ENCODE measurements around the gene SYNE2. TPM values are rescaled to one million over a fixed set of nuclear protein-coding genes. Genes with fewer than 3 reads are reported as not detected.

The SYNE2 gene
- total and polyA plus RNA-seq, 5 donors from 2014 or later = 25.6 to 348 (median 32.3) TPM

DNA sequence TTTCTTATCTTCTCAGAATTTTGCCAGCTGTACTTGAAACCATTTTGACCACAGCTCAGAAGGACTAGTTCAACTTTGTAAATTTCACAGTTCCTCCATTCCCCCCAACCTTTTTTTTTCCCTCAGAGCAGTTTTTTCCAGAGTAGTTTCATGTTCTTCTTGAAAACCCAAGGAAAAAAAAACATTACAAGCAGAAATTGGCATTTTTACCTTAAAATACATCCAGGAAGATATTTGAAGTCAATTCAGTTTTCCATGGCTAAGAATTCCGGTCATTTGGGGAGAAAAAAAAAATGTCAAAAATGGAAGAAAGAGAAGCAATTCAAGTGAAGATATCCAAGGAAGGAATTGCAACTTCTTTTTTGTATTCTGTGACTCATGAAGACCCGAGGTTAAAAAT lies 39.5 kb downstream of the SYNE2 start:
- no peak overlapping the region for H3K27ac ChIP-seq (ENCODE audit: insufficient read depth, low read length, poor library complexity, severe bottlenecking)
- peaks cover 9% of the 10 kb centered on the region for H3K36me3 ChIP-seq (ENCODE audit: control insufficient read depth, insufficient read depth, low read length)
- Mint-ChIP-seq H3K36me3 (peaks cover 5% of the 10 kb centered on the region), H3K4me1 (peaks cover 29 to 45% (median 36%) of the 10 kb centered on the region in 4 donors), H3K9me3 (no peaks in the 10 kb centered on the region), H3K27me3 (no peaks in the 10 kb centered on the region), H3K27ac (peak overlapping the region in 1 of 3 donors; percentile 58), H3K4me3 (no peak overlapping the region)
- DNase-seq = no peak
- H3K9me3 ChIP-seq (ENCODE audit: control insufficient read depth in 2 of 2, low read length in 2 of 2) = no peaks in the 10 kb centered on the region
- H3K4me3 ChIP-seq (ENCODE audit: low read depth, low read length) = no peak overlapping the region
- no peaks in the 10 kb centered on the region for H3K27me3 ChIP-seq (ENCODE audit: control insufficient read depth, insufficient read depth, low read length)
- no peak for ATAC-seq (ENCODE audit: low read depth in 2 of 2)
- peaks cover 7% of the 10 kb centered on the region for H3K4me1 ChIP-seq (ENCODE audit: control insufficient read depth, insufficient read depth, low read length, poor library complexity, severe bottlenecking)

GRCh38 chr14:63893701-63894458 lies 41.1 kb downstream of the SYNE2 start:
- no peak overlapping the region for H3K4me3 ChIP-seq (ENCODE audit: low read depth, low read length)
- peaks cover 11% of the 10 kb centered on the region for H3K36me3 Mint-ChIP-seq
- H3K27me3 Mint-ChIP-seq = no peaks in the 10 kb centered on the region
- H3K36me3 ChIP-seq (ENCODE audit: control insufficient read depth, insufficient read depth, low read length) = peaks cover 12% of the 10 kb centered on the region
- no peak for DNase-seq
- H3K27ac Mint-ChIP-seq = no peak overlapping the region
- no peaks in the 10 kb centered on the region for H3K27me3 ChIP-seq (ENCODE audit: control insufficient read depth, insufficient read depth, low read length)
- H3K9me3 ChIP-seq (ENCODE audit: control insufficient read depth in 2 of 2, low read length in 2 of 2) = no peaks in the 10 kb centered on the region
- H3K4me1 Mint-ChIP-seq = peaks cover 21 to 49% (median 40%) of the 10 kb centered on the region in 4 donors
- no peak overlapping the region for H3K27ac ChIP-seq (ENCODE audit: insufficient read depth, low read length, poor library complexity, severe bottlenecking)
- peaks cover 7% of the 10 kb centered on the region for H3K4me1 ChIP-seq (ENCODE audit: control insufficient read depth, insufficient read depth, low read length, poor library complexity, severe bottlenecking)
- no peak for ATAC-seq (ENCODE audit: low read depth in 2 of 2)
- H3K4me3 Mint-ChIP-seq = peak overlapping the region in 1 of 4 donors; percentile 53
- peaks cover 0 to 2% (median 0%) of the 10 kb centered on the region in 7 donors for H3K9me3 Mint-ChIP-seq

GRCh38 chr14:63895510-63895909 lies 42.7 kb downstream of the SYNE2 start:
- H3K27me3 ChIP-seq (ENCODE audit: control insufficient read depth, insufficient read depth, low read length) = no peaks in the 10 kb centered on the region
- no peaks in the 10 kb centered on the region for H3K9me3 ChIP-seq (ENCODE audit: control insufficient read depth in 2 of 2, low read length in 2 of 2)
- H3K27ac ChIP-seq (ENCODE audit: insufficient read depth, low read length, poor library complexity, severe bottlenecking) = no peak overlapping the region
- Mint-ChIP-seq H3K4me3 (no peak overlapping the region), H3K27ac (peak overlapping the region in 1 of 3 donors; percentile 63), H3K9me3 (peaks cover 0 to 2% (median 0%) of the 10 kb centered on the region in 7 donors), H3K27me3 (no peaks in the 10 kb centered on the region), H3K4me1 (peaks cover 24 to 47% (median 45%) of the 10 kb centered on the region in 4 donors), H3K36me3 (peaks cover 18% of the 10 kb centered on the region)
- ATAC-seq (ENCODE audit: low read depth in 2 of 2) = no peak
- DNase-seq = no peak
- peaks cover 10% of the 10 kb centered on the region for H3K4me1 ChIP-seq (ENCODE audit: control insufficient read depth, insufficient read depth, low read length, poor library complexity, severe bottlenecking)
- no peak overlapping the region for H3K4me3 ChIP-seq (ENCODE audit: low read depth, low read length)
- H3K36me3 ChIP-seq (ENCODE audit: control insufficient read depth, insufficient read depth, low read length) = peaks cover 11% of the 10 kb centered on the region

DNA sequence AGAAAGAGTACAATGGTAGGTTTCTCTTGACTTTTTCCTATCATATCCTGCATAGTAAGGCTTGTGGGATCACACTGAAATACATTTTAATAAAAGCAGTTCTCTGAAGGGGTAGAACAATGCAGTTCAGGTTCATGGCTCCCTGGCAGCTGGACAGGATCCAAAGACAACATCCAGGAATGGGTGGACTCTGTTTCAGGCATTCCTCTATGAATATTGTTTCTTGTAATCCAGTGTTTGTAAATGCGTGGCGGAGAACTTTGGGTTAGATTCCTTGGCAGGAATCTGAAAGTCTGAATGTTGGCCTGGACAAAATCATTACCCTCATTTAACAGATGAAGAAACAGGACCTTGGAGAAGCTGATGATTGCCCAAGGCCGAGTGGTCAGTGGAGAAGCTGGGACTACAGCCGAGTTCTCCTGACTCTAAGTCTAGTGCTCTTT lies 43.5 kb downstream of the SYNE2 start:
- peaks cover 0 to 2% (median 0%) of the 10 kb centered on the region in 7 donors for H3K9me3 Mint-ChIP-seq
- H3K4me3 ChIP-seq (ENCODE audit: low read depth, low read length) = no peak overlapping the region
- no peaks in the 10 kb centered on the region for H3K9me3 ChIP-seq (ENCODE audit: control insufficient read depth in 2 of 2, low read length in 2 of 2)
- H3K36me3 ChIP-seq (ENCODE audit: control insufficient read depth, insufficient read depth, low read length) = peaks cover 8% of the 10 kb centered on the region
- ATAC-seq (ENCODE audit: low read depth in 2 of 2) (no peak), DNase-seq (no peak)
- H3K36me3 Mint-ChIP-seq = peaks cover 22% of the 10 kb centered on the region
- peaks cover 25 to 45% (median 43%) of the 10 kb centered on the region in 4 donors for H3K4me1 Mint-ChIP-seq
- no peak overlapping the region for H3K27ac ChIP-seq (ENCODE audit: insufficient read depth, low read length, poor library complexity, severe bottlenecking)
- peaks cover 13% of the 10 kb centered on the region for H3K4me1 ChIP-seq (ENCODE audit: control insufficient read depth, insufficient read depth, low read length, poor library complexity, severe bottlenecking)
- H3K27ac Mint-ChIP-seq = peak overlapping the region in 1 of 3 donors; percentile 76
- no peaks in the 10 kb centered on the region for H3K27me3 ChIP-seq (ENCODE audit: control insufficient read depth, insufficient read depth, low read length)
- H3K4me3 Mint-ChIP-seq = no peak overlapping the region
- H3K27me3 Mint-ChIP-seq = no peaks in the 10 kb centered on the region

DNA sequence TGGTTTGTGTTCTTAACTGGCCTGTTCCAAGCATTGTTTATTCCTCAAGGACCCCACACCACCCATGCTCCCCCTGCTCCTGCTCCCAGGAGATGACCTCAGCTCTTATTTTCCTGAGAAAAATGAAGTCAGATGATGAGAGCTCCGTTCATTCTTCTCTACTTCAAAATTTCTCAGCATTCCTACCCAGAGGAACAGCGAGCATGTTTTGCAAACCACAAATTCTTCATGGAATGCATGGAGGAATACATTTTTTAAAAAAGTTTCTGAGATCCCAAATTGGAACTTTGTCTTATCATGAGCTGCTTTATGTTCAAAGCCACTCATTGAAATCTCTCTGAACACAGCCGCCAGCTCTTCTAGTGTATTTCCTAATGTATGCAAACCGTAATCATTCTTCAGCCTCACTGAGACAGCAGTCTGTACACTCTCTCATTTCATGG lies 44.9 kb downstream of the SYNE2 start:
- peaks cover 8% of the 10 kb centered on the region for H3K36me3 ChIP-seq (ENCODE audit: control insufficient read depth, insufficient read depth, low read length)
- H3K4me1 Mint-ChIP-seq = peaks cover 26 to 48% (median 43%) of the 10 kb centered on the region in 4 donors
- no peak overlapping the region for H3K4me3 ChIP-seq (ENCODE audit: low read depth, low read length)
- H3K27me3 Mint-ChIP-seq = no peaks in the 10 kb centered on the region
- H3K27ac ChIP-seq (ENCODE audit: insufficient read depth, low read length, poor library complexity, severe bottlenecking) = peak overlapping the region; percentile 11
- H3K4me3 Mint-ChIP-seq = peak overlapping the region in 1 of 4 donors; percentile 5
- H3K27ac Mint-ChIP-seq = peak overlapping the region in 2 of 3 donors; percentile 3 to 44
- peaks cover 22% of the 10 kb centered on the region for H3K36me3 Mint-ChIP-seq
- peaks cover 0 to 2% (median 0%) of the 10 kb centered on the region in 7 donors for H3K9me3 Mint-ChIP-seq
- H3K9me3 ChIP-seq (ENCODE audit: control insufficient read depth in 2 of 2, low read length in 2 of 2) = no peaks in the 10 kb centered on the region
- H3K27me3 ChIP-seq (ENCODE audit: control insufficient read depth, insufficient read depth, low read length) = no peaks in the 10 kb centered on the region
- no peak for ATAC-seq (ENCODE audit: low read depth in 2 of 2)
- DNase-seq = no peak
- H3K4me1 ChIP-seq (ENCODE audit: control insufficient read depth, insufficient read depth, low read length, poor library complexity, severe bottlenecking) = peaks cover 16% of the 10 kb centered on the region

DNA sequence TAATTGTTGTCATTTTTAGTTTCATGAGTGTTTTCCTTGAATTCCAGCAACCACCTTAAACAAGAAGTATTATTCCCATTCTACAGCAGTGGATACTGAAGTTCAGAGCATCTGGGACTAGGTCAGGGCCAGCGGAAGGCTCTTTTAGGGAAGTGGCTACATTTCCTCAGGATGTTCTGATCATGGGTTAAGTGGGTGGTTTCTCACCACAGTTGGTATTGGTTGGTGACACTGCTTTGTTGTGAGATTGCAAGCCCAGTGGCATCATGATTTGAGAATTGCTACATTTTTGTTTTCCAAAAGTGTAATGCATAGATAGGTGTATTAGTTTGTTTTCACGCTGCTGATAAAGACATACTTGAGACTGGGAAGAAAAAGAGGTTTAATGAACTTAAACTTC lies 47.1 kb downstream of the SYNE2 start:
- ATAC-seq (ENCODE audit: low read depth in 2 of 2) (no peak), DNase-seq (peak in 1 of 3 donors; percentile 14)
- Histone ChIP-seq H3K27me3 (ENCODE audit: control insufficient read depth, insufficient read depth, low read length) (no peaks in the 10 kb centered on the region), H3K36me3 (ENCODE audit: control insufficient read depth, insufficient read depth, low read length) (peaks cover 5% of the 10 kb centered on the region), H3K27ac (ENCODE audit: insufficient read depth, low read length, poor library complexity, severe bottlenecking) (no peak overlapping the region), H3K9me3 (ENCODE audit: control insufficient read depth in 2 of 2, low read length in 2 of 2) (no peaks in the 10 kb centered on the region), H3K4me3 (ENCODE audit: low read depth, low read length) (peak overlapping the region; percentile 48), H3K4me1 (ENCODE audit: control insufficient read depth, insufficient read depth, low read length, poor library complexity, severe bottlenecking) (peaks cover 23% of the 10 kb centered on the region)
- no peaks in the 10 kb centered on the region for H3K27me3 Mint-ChIP-seq
- H3K36me3 Mint-ChIP-seq = peaks cover 22% of the 10 kb centered on the region
- peak overlapping the region in 1 of 4 donors; percentile 47 for H3K4me3 Mint-ChIP-seq
- peak overlapping the region in 1 of 3 donors; percentile 2 for H3K27ac Mint-ChIP-seq
- peaks cover 0 to 2% (median 0%) of the 10 kb centered on the region in 7 donors for H3K9me3 Mint-ChIP-seq
- H3K4me1 Mint-ChIP-seq = peaks cover 45 to 56% (median 50%) of the 10 kb centered on the region in 4 donors

GRCh38 chr14:63901434-63902085 lies 48.8 kb downstream of the SYNE2 start:
- H3K27me3 Mint-ChIP-seq = no peaks in the 10 kb centered on the region
- H3K27me3 ChIP-seq (ENCODE audit: control insufficient read depth, insufficient read depth, low read length) = no peaks in the 10 kb centered on the region
- peaks cover 0 to 2% (median 0%) of the 10 kb centered on the region in 7 donors for H3K9me3 Mint-ChIP-seq
- no peak overlapping the region for H3K4me3 Mint-ChIP-seq
- peaks cover 23% of the 10 kb centered on the region for H3K4me1 ChIP-seq (ENCODE audit: control insufficient read depth, insufficient read depth, low read length, poor library complexity, severe bottlenecking)
- H3K4me1 Mint-ChIP-seq = peaks cover 57 to 68% (median 59%) of the 10 kb centered on the region in 4 donors
- H3K36me3 ChIP-seq (ENCODE audit: control insufficient read depth, insufficient read depth, low read length) = peaks cover 5% of the 10 kb centered on the region
- H3K36me3 Mint-ChIP-seq = peaks cover 22% of the 10 kb centered on the region
- no peak for DNase-seq
- no peak overlapping the region for H3K4me3 ChIP-seq (ENCODE audit: low read depth, low read length)
- H3K9me3 ChIP-seq (ENCODE audit: control insufficient read depth in 2 of 2, low read length in 2 of 2) = no peaks in the 10 kb centered on the region
- no peak overlapping the region for H3K27ac ChIP-seq (ENCODE audit: insufficient read depth, low read length, poor library complexity, severe bottlenecking)
- peak overlapping the region in 1 of 3 donors; percentile 71 for H3K27ac Mint-ChIP-seq
- no peak for ATAC-seq (ENCODE audit: low read depth in 2 of 2)
